22Rv1 (cell line): ENCODE results near the gene RCOR3.
"Not testable (repeated sequence)": the region's sequence is repeated elsewhere in the genome, so short reads cannot be mapped to it uniquely, and the experiment has no call there.

Experiments used
- H3K27ac ChIP-seq: fragments of 450-650 bp; 2 replicates; pipeline ENCODE4 v1.5.1; 2017
- ZFX ChIP-seq: fragments of 450-650 bp; IDR thresholded peaks from 2 replicates; pipeline ENCODE4 v1.6.1; 2017; ENCODE audit warnings: antibody characterized with exemption, borderline replicate concordance
- TF ChIP-seq, protein P1 (sequence below): fragments of 450-650 bp; IDR thresholded peaks from 2 replicates; pipeline ENCODE4 v1.5.1; 2017; ENCODE audit warnings: mild to moderate bottlenecking

The RCOR3 gene

DNA sequence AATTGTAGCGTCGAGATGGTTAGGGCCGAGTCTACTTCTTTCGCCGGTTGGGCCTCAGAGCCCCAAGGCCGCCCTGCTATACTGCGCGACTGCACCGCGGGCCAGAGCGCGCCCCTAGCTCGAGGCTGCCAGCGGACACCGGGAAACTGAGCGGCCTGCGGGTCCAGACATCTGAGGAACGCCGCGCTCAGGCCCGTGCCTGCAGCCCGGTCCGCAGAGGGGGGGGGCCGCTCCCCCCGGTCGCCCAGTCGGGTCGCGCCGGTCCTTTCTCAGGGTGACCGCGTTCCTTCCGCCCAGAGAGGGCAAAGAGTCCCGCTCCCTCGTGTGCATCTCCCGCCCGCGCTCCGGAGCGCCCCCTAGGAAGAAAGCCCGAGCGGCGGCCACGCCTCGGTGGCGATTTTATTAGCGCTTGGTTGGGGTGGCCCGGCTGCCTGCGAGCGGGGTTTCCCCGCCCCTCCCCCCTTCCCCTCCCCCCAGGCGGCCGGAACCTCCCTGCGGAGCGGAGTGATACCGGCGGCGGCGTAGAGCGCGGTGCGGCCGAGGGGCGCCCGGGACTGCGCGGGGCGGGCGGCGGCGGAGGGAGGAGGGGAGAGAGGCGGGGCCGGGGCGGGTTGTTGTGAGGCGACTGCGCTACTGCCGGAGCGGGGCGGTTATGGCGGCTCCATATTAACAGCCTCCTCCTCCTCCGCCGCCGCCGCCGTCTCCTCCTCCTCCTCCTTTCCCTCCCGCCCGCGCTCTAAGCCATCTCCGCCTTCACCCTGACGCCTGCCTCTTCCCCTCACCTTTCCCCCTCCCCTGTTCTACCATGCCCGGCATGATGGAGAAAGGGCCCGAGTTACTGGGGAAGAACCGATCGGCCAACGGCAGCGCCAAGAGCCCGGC is at the start of gene RCOR3:
Gene RCOR3 (plus strand): TSS at position 611 of the 882 bp plus-strand sequence. CDS start 195 bp downstream, at position 806.
- TF ChIP-seq, protein P1, sequence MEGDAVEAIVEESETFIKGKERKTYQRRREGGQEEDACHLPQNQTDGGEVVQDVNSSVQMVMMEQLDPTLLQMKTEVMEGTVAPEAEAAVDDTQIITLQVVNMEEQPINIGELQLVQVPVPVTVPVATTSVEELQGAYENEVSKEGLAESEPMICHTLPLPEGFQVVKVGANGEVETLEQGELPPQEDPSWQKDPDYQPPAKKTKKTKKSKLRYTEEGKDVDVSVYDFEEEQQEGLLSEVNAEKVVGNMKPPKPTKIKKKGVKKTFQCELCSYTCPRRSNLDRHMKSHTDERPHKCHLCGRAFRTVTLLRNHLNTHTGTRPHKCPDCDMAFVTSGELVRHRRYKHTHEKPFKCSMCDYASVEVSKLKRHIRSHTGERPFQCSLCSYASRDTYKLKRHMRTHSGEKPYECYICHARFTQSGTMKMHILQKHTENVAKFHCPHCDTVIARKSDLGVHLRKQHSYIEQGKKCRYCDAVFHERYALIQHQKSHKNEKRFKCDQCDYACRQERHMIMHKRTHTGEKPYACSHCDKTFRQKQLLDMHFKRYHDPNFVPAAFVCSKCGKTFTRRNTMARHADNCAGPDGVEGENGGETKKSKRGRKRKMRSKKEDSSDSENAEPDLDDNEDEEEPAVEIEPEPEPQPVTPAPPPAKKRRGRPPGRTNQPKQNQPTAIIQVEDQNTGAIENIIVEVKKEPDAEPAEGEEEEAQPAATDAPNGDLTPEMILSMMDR, result peak; percentile 83
- no peak for TF ChIP-seq ZFX
- H3K27ac ChIP-seq, result peak within 1 kb of the TSS; percentile 100

DNA sequence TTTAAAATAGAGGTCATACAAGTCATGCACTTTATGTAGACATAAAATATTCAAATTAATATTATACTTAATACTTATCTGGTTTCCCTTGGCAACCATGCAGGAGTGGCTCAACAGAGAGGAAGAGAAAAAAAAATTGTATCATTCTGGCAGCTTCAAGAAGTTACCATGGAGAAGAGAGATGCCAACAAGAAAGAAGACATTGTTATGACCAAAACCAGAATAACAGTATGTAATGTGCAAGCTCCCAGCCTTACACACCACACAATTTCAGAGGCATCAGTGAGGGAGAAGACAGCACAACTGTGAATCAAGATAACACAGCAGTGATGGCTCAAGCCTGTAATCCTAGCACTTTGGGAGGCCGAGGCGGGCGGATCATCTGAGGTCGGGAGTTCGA is 49.1 kb upstream of the RCOR3 start:
- H3K27ac ChIP-seq, result no peak overlapping the region
- TF ChIP-seq ZFX, result no peak
- TF ChIP-seq, protein P1, result no peak

DNA sequence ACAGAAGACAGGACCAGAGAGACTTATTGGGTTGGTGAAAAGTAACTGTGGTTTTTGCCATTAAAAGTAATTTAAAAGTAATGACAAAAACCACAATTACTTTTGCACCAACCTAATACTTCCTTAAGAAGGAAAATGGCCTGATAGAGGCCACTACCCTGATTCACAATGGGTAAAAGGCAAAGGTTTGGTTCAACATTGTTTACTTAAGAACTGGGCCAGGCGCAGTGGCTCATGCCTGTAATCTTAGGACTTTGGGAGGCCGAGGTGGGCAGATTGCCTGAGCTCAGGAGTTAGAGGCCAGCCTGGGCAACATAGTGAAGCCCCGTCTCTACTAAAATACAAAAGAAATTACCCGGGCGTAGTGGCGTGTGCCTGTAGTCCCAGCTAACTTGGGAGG is 48.2 kb upstream of the RCOR3 start:
- TF ChIP-seq, protein P1, result no peak
- no peak for TF ChIP-seq ZFX
- no peak overlapping the region for H3K27ac ChIP-seq

DNA sequence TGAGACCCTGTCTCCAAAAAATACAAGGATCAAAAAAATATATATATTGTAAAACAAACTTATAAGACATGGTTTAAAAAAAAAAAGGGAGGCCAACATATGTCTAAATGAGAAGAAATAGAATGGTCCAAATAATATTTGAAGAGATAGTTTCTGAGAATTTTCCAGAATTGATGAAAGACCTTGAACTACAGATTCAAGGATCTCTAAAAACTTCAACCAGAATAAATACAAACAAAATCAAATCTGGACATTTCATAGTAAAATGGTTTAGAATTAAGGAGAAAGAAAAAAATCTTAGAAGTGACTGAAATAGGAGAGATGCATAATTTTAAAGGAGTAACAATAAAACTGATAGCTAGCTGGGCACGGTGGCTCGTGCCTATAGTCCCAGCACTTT is 45.5 kb upstream of the RCOR3 start:
- TF ChIP-seq, protein P1, result no peak

DNA sequence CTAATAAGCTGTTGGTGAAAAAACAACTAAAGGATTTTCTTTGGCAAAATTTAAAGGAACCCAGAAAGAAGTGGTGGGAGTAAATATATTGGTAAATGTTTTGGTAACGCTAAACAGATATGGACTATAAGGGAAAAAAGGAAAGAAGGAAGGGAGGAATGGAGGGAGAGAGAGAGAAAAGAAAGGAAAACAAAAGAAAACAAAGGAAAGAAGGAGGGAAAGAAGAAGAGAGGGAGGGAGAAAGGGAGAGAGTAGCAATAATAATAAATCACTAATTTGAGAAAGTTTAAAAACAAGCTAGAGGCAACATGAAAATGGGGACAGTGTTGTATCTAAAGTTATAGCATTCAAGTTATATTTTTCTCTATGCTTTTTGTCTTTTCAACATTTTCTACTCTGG is 43.6 kb upstream of the RCOR3 start:
- H3K27ac ChIP-seq, result no peak overlapping the region
- TF ChIP-seq, protein P1, result no peak
- TF ChIP-seq ZFX, result no peak

More for the DNA sequence above, 45.5 kb upstream of the RCOR3 start:
- no peak overlapping the region for H3K27ac ChIP-seq

DNA sequence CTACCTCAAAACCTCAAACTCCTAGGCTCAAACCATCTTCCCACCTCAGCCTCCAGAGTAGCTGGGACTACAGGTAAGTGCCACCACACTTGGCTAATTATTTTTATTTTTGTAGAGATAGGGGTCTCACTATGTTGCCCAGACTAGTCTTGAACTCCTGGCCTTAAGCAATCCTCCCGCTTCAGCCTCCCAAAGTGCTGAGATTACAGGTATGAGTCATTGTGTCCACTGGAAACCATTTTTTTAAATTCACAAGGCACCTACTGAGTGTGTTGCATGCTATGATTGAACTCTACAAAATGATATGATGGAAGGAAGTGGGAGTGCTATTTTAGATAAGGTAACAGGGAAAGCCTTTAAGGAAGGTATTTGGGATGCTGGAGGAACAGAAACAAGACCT is 41.8 kb upstream of the RCOR3 start:
- TF ChIP-seq, protein P1, result no peak
- no peak for TF ChIP-seq ZFX
- H3K27ac ChIP-seq, result no peak overlapping the region

DNA sequence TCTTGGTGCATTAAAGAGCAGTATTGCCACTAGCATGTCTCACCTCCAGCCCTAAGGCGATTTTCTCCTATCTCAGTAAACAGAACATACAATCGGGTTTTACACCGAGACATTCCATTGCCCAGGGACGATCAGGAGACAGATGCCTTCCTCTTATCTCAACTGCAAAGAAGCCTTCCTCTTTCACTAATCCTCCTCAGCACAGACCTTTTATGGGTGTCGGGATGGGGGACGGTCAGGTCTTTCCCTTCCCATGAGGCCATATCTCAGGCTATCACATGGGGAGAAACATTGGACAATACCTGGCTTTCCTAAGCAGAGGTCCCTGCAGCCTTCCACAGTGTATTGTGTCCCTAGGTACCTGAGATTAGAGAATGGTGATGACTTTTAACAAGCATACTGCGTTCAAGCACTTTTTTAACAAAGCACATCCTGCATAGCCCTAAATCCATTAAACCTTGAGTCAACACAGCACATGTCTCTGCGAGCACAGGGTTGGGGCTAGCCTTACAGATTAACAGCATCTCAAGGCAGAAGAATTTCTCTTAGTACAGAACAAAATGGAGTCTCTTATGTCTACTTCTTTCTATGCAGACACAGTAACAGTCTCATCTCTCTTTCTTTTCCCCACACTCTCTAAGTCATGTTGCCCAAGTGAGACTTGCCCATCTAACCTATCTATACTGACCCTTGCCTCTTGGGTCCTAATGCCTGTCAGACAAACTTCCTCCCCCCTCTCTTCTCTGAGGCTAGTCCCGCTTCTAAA is 36.5 kb upstream of the RCOR3 start:
- not testable (repeated sequence) for H3K27ac ChIP-seq

DNA sequence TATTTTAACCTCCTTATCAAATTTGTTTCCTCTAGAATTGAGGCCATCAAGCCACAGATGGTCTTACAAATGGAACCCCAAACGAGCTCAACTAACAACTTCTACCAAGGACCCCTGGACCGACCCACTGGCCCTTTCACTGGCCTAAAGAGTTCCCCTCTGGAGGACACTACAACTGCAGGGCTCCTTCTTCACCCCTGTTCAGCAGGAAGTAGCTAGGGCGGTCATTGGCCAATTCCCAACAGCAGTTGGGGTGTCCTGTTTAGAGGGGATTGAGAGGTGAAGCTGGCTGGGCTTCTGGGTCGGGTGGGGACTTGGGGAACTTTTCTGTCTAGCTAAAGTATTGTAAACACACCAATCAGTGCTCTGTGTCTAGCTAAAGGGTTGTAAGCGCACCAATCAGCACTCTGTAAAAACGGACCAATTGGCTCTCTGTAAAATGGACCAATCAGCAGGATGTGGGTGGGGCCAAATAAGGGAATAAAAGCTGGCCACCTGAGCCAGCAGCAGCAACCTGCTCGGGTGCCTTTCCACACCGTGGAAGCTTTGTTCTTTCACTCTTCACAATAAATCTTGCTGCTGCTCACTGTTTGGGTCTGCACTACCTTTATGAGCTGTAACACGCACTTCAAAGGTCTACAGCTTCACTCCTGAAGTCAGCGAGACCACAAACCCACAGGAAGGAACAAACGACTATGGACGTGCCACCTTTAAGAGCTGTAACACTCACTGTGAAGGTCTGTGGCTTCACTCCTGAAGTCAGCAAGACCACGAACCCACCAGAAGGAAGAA is 30.4 kb upstream of the RCOR3 start:
- not testable (repeated sequence) for H3K27ac ChIP-seq
